Panc1 (cell line): ENCODE measurements around the gene DENND1B. TPM values are rescaled to one million over a fixed set of nuclear protein-coding genes. Genes with fewer than 3 reads are reported as not detected.

Experiments
- ATAC-seq: fragments of 200-7000 bp; cut with Tn5 transposase; 2 replicates; pipeline ENCODE4 v1.9.1; 2020; ENCODE audit warnings: mild to moderate bottlenecking, moderate library complexity
- BruUV-seq: library from RNA; stranded (reverse); fragments of 400-500 nt; replicated peaks from 2 replicates; lab custom pipeline; 2021; lab: Mats Ljungman, UMichigan
- CTCF ChIA-PET: fragments of 300-600 bp; sonication (Branson Sonifier 250); formaldehyde crosslinking; loops from one replicate; lab custom pipeline; 2022; ENCODE audit warnings: antibody characterized with exemption; lab: Charles Lee
- POLR2A ChIA-PET: fragments of 300-600 bp; sonication (Branson Sonifier 250); formaldehyde crosslinking; loops from one replicate; lab custom pipeline; 2022; ENCODE audit warnings: antibody characterized with exemption; lab: Charles Lee
- DNase-seq: peaks from one replicate; pipeline ENCODE4 v3.0.0-alpha.2; 2010; ENCODE audit warnings: low read depth, low spot score
- H3K27ac ChIP-seq: 2 replicates; pipeline ENCODE4 v1.5.1; 2011; ENCODE audit warnings: mild to moderate bottlenecking, low read length, inconsistent platforms
- H3K27me3 ChIP-seq: fragments of 200-500 bp; sonication (Bioruptor generic); 2 replicates; pipeline ENCODE4 v1.6.0; 2014; ENCODE audit warnings: low read length, inconsistent platforms; ENCODE audit not compliant: control insufficient read depth, insufficient read depth
- H3K36me3 ChIP-seq: fragments of 200-500 bp; sonication (Bioruptor generic); 2 replicates; pipeline ENCODE4 v1.5.1; 2014; ENCODE audit warnings: inconsistent platforms, mild to moderate bottlenecking, low read length, moderate library complexity; ENCODE audit not compliant: control insufficient read depth, insufficient read depth
- H3K4me1 ChIP-seq: 2 replicates; pipeline ENCODE4 v1.5.1; 2011; ENCODE audit warnings: inconsistent platforms, mild to moderate bottlenecking, low read length, moderate library complexity; ENCODE audit not compliant: control insufficient read depth, insufficient read depth
- H3K4me3 ChIP-seq, 2 experiments: 2 replicates each; pipeline ENCODE4 v1.5.1; 2011 to 2012; ENCODE audit warnings: low read depth in 2 of 2, low read length in 2 of 2, mild to moderate bottlenecking in 2 of 2, inconsistent platforms in 1 of 2, moderate library complexity in 1 of 2
- H3K9me3 ChIP-seq: fragments of 200-500 bp; sonication (Bioruptor generic); 2 replicates; pipeline ENCODE4 v1.5.1; 2014; ENCODE audit warnings: low read depth, mild to moderate bottlenecking, inconsistent platforms, low read length, moderate library complexity; ENCODE audit not compliant: control insufficient read depth, insufficient read depth
- CTCF ChIP-seq: fragments of 450-650 bp; IDR thresholded peaks from 2 replicates; pipeline ENCODE4 v1.5.1; 2017; ENCODE audit warnings: mild to moderate bottlenecking
- POLR2AphosphoS5 ChIP-seq: IDR thresholded peaks from 2 replicates; pipeline ENCODE4 v1.6.1; 2012; ENCODE audit warnings: mild to moderate bottlenecking, low read depth, low read length, moderate library complexity
- SIN3A ChIP-seq: IDR thresholded peaks from 2 replicates; pipeline ENCODE4 v1.6.1; 2012; ENCODE audit warnings: low read depth, mild to moderate bottlenecking, low read length, moderate library complexity, borderline replicate concordance; ENCODE audit not compliant: insufficient read depth
- TCF7L2 ChIP-seq: IDR thresholded peaks from 2 replicates; pipeline ENCODE4 v1.6.1; 2011; ENCODE audit warnings: mild to moderate bottlenecking, low read depth, low read length, inconsistent platforms
- in situ Hi-C: cut with HindIII; loops from 2 replicates; pipeline ENCODE4 v1.10.0; 2016; ENCODE audit warnings: low sequenced_read_pairs, low pct_unique_long_range_greater_than_20kb
- intact Hi-C: fragments of 100-400 bp; cut with micrococcal nuclease; formaldehyde crosslinking; loops from one replicate; pipeline ENCODE4 v1.10.0; 2022; ENCODE audit not compliant: unreplicated experiment
- total RNA-seq: library from RNA; stranded (reverse); gene quantifications from one replicate; pipeline ENCODE4 v1.2.1, GENCODE V29; 2021; ENCODE audit not compliant: unreplicated experiment
- TF ChIP-seq, protein P1 (sequence below), 2 experiments: IDR thresholded peaks; 2 replicates each; pipeline ENCODE4 v1.6.1; 2011 to 2012; ENCODE audit warnings: low read depth in 2 of 2, control low read depth in 1 of 2, low read length in 1 of 2, mild to moderate bottlenecking in 1 of 2, moderate library complexity in 1 of 2; ENCODE audit not compliant: insufficient read depth in 1 of 2

Gene DENND1B
- total RNA-seq, 1 experiment from 2014 or later, result 7.7 TPM

DNA sequence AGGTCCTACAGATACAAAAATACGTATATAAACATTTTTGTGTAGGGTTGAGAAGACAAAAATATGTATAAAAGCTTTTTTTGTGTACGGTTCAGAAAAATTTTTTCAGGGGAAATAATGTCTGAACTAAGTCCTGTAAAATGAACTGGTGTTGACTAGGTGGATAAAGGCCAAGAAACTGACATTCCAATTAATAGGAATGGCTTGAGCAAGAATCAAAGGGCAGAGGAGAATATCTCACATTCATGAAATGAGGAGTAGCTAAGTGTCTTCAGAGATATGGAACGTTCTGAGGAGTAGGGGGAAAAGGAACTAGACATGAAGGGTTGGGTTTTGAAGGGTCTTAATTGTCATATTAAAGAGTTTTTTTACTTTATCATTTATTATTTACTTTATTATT, 231.2 kb downstream of the DENND1B start:
- no peak for ATAC-seq
- Histone ChIP-seq H3K27me3 (no peaks in the 10 kb centered on the region), H3K9me3 (no peaks in the 10 kb centered on the region), H3K36me3 (no peaks in the 10 kb centered on the region; the same call in 1 of the 2 replicates), H3K4me3 (no peak overlapping the region), H3K4me1 (no peaks in the 10 kb centered on the region), H3K27ac (no peak overlapping the region)
- in situ Hi-C loops, result no loop called here
- ChIA-PET POLR2A (no interaction called here), CTCF (no interaction called here)
- no peak for DNase-seq
- BruUV-seq, result no TSS peak
- intact Hi-C loops, result no loop called here
- TF ChIP-seq POLR2AphosphoS5 (no peak), SIN3A (no peak), CTCF (no peak), TCF7L2 (no peak)
- TF ChIP-seq, protein P1, sequence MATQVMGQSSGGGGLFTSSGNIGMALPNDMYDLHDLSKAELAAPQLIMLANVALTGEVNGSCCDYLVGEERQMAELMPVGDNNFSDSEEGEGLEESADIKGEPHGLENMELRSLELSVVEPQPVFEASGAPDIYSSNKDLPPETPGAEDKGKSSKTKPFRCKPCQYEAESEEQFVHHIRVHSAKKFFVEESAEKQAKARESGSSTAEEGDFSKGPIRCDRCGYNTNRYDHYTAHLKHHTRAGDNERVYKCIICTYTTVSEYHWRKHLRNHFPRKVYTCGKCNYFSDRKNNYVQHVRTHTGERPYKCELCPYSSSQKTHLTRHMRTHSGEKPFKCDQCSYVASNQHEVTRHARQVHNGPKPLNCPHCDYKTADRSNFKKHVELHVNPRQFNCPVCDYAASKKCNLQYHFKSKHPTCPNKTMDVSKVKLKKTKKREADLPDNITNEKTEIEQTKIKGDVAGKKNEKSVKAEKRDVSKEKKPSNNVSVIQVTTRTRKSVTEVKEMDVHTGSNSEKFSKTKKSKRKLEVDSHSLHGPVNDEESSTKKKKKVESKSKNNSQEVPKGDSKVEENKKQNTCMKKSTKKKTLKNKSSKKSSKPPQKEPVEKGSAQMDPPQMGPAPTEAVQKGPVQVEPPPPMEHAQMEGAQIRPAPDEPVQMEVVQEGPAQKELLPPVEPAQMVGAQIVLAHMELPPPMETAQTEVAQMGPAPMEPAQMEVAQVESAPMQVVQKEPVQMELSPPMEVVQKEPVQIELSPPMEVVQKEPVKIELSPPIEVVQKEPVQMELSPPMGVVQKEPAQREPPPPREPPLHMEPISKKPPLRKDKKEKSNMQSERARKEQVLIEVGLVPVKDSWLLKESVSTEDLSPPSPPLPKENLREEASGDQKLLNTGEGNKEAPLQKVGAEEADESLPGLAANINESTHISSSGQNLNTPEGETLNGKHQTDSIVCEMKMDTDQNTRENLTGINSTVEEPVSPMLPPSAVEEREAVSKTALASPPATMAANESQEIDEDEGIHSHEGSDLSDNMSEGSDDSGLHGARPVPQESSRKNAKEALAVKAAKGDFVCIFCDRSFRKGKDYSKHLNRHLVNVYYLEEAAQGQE (IDR thresholded peaks at IDR 0.05; ENCODE audit: insufficient read depth in 1 of 2, low read depth in 2 of 2, low read length in 1 of 2), result no peak

DNA sequence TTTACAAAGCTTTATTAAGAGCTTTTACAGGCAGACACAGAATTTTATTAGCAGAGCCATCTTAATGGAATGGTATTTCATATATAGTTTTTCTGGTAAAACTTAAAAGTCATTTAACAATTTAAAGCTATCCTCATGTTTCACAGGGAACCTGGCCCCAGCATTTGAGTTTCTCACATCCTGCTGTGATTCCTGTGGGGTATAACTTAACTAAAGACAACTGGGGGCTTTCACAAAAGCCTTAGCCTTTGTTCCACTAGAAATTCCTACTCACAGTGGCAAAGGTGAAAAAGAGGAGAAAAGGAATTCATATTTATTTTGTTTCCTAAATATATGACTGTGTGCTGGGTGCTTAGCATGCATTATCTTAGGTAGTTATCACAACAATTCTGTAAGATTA, 233.9 kb downstream of the DENND1B start:
- Histone ChIP-seq H3K27me3 (no peaks in the 10 kb centered on the region), H3K9me3 (no peaks in the 10 kb centered on the region), H3K4me1 (no peaks in the 10 kb centered on the region), H3K36me3 (no peaks in the 10 kb centered on the region; the same call in 1 of the 2 replicates), H3K4me3 (no peak overlapping the region), H3K27ac (no peak overlapping the region)
- intact Hi-C loops (no loop called here), in situ Hi-C loops (no loop called here)
- POLR2A ChIA-PET, result no interaction called here
- BruUV-seq, result no TSS peak
- ATAC-seq (no peak), DNase-seq (no peak)
- CTCF ChIA-PET, result no interaction called here
- TF ChIP-seq SIN3A (no peak), POLR2AphosphoS5 (no peak), CTCF (no peak), TCF7L2 (no peak)
- TF ChIP-seq, protein P1 (IDR thresholded peaks at IDR 0.05; ENCODE audit: insufficient read depth in 1 of 2, low read depth in 2 of 2, low read length in 1 of 2), result no peak
